ENCODE data around the gene DNAJB8. TPM values are rescaled to one million over a fixed set of nuclear protein-coding genes. Genes with fewer than 3 reads are reported as not detected.

DNAJB8 gene
- polyA plus RNA-seq, 1 experiment: not detected

GRCh38 chr3:128455786-128456748, 10.6 kb downstream of the DNAJB8 start:
- Histone ChIP-seq H3K27ac (ENCODE audit: low read depth, low read length) (no peak overlapping the region), H3K9me3 (ENCODE audit: control insufficient read depth, insufficient read depth, low read length) (no peaks in the 10 kb centered on the region; the same call in 1 of the 2 replicates), H3K4me3 (ENCODE audit: low read depth, low read length) (no peak overlapping the region), H3K27me3 (ENCODE audit: control insufficient read depth, insufficient read depth, low read length) (peaks cover 58% of the 10 kb centered on the region)
- CTCF ChIA-PET: no interaction called here
- TF ChIP-seq CTCF (IDR thresholded peaks at IDR 0.05; ENCODE audit: low read depth, low read length): no peak
- DNase-seq (ENCODE audit: low read depth, low spot score): no peak
- POLR2A ChIA-PET: no interaction called here

- Histone ChIP-seq H3K4me3 (ENCODE audit: low read depth, low read length) (no peak overlapping the region), H3K9me3 (ENCODE audit: control insufficient read depth, insufficient read depth, low read length) (no peaks in the 10 kb centered on the region; the same call in 1 of the 2 replicates), H3K27ac (ENCODE audit: low read depth, low read length) (no peak overlapping the region), H3K27me3 (ENCODE audit: control insufficient read depth, insufficient read depth, low read length) (peaks cover 58% of the 10 kb centered on the region)
- ChIA-PET CTCF (no interaction called here), POLR2A (no interaction called here)
- no peak for DNase-seq (ENCODE audit: low read depth, low spot score)
- no peak for TF ChIP-seq CTCF (IDR thresholded peaks at IDR 0.05; ENCODE audit: low read depth, low read length)
Measured at GRCh38 chr3:128455116-128455515, 11.6 kb downstream of the DNAJB8 start.

- Histone ChIP-seq H3K27ac (ENCODE audit: low read depth, low read length) (no peak overlapping the region), H3K27me3 (ENCODE audit: control insufficient read depth, insufficient read depth, low read length) (peaks cover 53% of the 10 kb centered on the region), H3K9me3 (ENCODE audit: control insufficient read depth, insufficient read depth, low read length) (no peaks in the 10 kb centered on the region; the same call in 1 of the 2 replicates), H3K4me3 (ENCODE audit: low read depth, low read length) (no peak overlapping the region)
- CTCF ChIA-PET: no interaction called here
- POLR2A ChIA-PET: no interaction called here
- DNase-seq (ENCODE audit: low read depth, low spot score): no peak
- no peak for TF ChIP-seq CTCF (IDR thresholded peaks at IDR 0.05; ENCODE audit: low read depth, low read length)
Measured at GRCh38 chr3:128454310-128454618, 12.4 kb downstream of the DNAJB8 start.

GRCh38 chr3:128453501-128454309, 13.0 kb downstream of the DNAJB8 start:
- no peak for TF ChIP-seq CTCF (IDR thresholded peaks at IDR 0.05; ENCODE audit: low read depth, low read length)
- POLR2A ChIA-PET: no interaction called here
- peaks cover 50% of the 10 kb centered on the region for H3K27me3 ChIP-seq (ENCODE audit: control insufficient read depth, insufficient read depth, low read length)

More at GRCh38 chr3:128453501-128454309, 13.0 kb downstream of the DNAJB8 start:
- Histone ChIP-seq H3K27ac (ENCODE audit: low read depth, low read length) (no peak overlapping the region), H3K9me3 (ENCODE audit: control insufficient read depth, insufficient read depth, low read length) (no peaks in the 10 kb centered on the region; the same call in 1 of the 2 replicates), H3K4me3 (ENCODE audit: low read depth, low read length) (no peak overlapping the region)
- no peak for DNase-seq (ENCODE audit: low read depth, low spot score)
- CTCF ChIA-PET: no interaction called here

Measured in AG04450 (cell line).